H54 (cell line): ENCODE measurements around the gene PLEKHA6.

ENCODE experiments used
- DNase-seq: peaks from one replicate; pipeline ENCODE4 v3.0.0; 2011; ENCODE audit warnings: low spot score, mixed read lengths; ENCODE audit not compliant: insufficient read length
- FAIRE-seq: peaks from 3 replicates; lab custom pipeline; 2011; peaks lifted over from hg19 to GRCh38; lab: Jason Lieb, UNC
- POLR2A ChIP-seq: IDR thresholded peaks from 2 replicates; pipeline ENCODE4 v1.6.1; 2011; ENCODE audit warnings: low read depth, mild to moderate bottlenecking, low read length

The PLEKHA6 gene

GRCh38 chr1:204277563-204278219 lies 82.0 kb downstream of the PLEKHA6 start:
- DNase-seq (no peak), FAIRE-seq (no peak)
- TF ChIP-seq POLR2A = no peak

- TF ChIP-seq POLR2A = no peak
- no peak for FAIRE-seq
- no peak for DNase-seq
Measured at GRCh38 chr1:204275695-204276370, 83.9 kb downstream of the PLEKHA6 start.

- no peak for TF ChIP-seq POLR2A
- no peak for DNase-seq
- no peak for FAIRE-seq
Measured at GRCh38 chr1:204274446-204274845, 85.3 kb downstream of the PLEKHA6 start.

GRCh38 chr1:204272505-204272904 lies 87.2 kb downstream of the PLEKHA6 start:
- no peak for TF ChIP-seq POLR2A
- FAIRE-seq = no peak
- DNase-seq = no peak

GRCh38 chr1:204271970-204272369 lies 87.8 kb downstream of the PLEKHA6 start:
- no peak for FAIRE-seq
- no peak for DNase-seq
- no peak for TF ChIP-seq POLR2A

- DNase-seq = no peak
- no peak for TF ChIP-seq POLR2A
- FAIRE-seq = no peak
Measured at GRCh38 chr1:204268101-204268500, 91.6 kb downstream of the PLEKHA6 start.

GRCh38 chr1:204267191-204267601 lies 92.5 kb downstream of the PLEKHA6 start:
- TF ChIP-seq POLR2A = no peak
- FAIRE-seq (no peak), DNase-seq (no peak)

- DNase-seq = no peak
- TF ChIP-seq POLR2A = no peak
- no peak for FAIRE-seq
Measured at GRCh38 chr1:204266504-204267034, 93.2 kb downstream of the PLEKHA6 start.

GRCh38 chr1:204265665-204266064 lies 94.1 kb downstream of the PLEKHA6 start:
- FAIRE-seq (no peak), DNase-seq (no peak)
- no peak for TF ChIP-seq POLR2A

GRCh38 chr1:204264805-204265204 lies 94.9 kb downstream of the PLEKHA6 start:
- no peak for FAIRE-seq
- no peak for DNase-seq
- no peak for TF ChIP-seq POLR2A

GRCh38 chr1:204263254-204263910 lies 96.3 kb downstream of the PLEKHA6 start:
- DNase-seq = no peak
- FAIRE-seq = no peak
- no peak for TF ChIP-seq POLR2A

- TF ChIP-seq POLR2A = no peak
- DNase-seq (no peak), FAIRE-seq (no peak)
Measured at GRCh38 chr1:204262506-204263253, 97.0 kb downstream of the PLEKHA6 start.

- no peak for DNase-seq
- FAIRE-seq = no peak
- TF ChIP-seq POLR2A = no peak
Measured at GRCh38 chr1:204261746-204262505, 97.8 kb downstream of the PLEKHA6 start.

GRCh38 chr1:204261266-204261665 lies 98.5 kb downstream of the PLEKHA6 start:
- TF ChIP-seq POLR2A = no peak
- DNase-seq (no peak), FAIRE-seq (no peak)
